Measurements from ENCODE around the gene SCARB1.
A peak's percentile ranks its signal among the peaks of the same experiment; 100 is the strongest.
"Not testable (repeated sequence)": the region's sequence is repeated elsewhere in the genome, so short reads cannot be mapped to it uniquely, and the experiment has no call there.

SCARB1 gene

DNA sequence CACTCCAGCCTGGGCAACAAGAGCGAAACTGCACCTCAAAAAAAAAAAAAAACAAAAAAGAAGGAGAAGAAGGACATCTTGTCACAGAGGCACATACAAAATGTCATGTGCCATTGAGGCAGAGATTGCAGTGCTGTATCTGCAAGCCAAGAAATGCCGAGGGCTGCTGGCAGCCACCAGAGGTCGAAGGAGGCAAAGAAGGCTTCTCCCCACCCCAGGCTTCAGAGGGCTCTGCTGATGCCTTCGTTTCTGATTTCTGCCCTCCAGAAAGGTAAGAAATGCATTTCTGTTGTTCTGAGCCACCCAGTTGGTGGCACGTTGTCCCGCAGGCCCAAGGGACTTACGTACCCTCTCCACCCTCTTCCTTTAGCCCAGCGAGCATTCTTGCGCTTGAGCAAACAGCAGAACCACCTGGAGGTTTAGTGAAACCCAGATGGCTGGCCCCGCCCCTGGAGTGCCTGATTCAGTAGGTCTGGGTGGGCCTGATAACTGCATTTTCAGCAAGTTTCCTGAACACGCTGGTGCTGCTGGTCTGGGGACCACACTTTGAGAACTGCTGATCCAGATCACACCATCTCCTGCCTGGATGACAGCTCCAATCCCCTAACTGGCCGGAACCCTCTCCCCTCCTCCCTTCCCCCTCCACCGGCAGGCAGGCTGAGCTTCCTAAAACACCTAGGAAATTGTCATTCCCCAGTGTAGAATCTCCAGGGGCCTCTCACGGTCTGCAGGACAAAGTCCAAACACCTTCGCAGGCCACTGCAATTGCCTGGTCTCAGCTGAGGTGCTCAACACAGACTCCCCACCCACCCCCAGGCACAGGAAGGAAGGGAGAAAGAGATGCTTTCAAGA, 21.1 kb upstream of the SCARB1 start:
- no peak overlapping the region for H3K27ac ChIP-seq
- no peak for TF ChIP-seq ZFX (IDR thresholded peaks at IDR 0.05; ENCODE audit: borderline replicate concordance)
- TF ChIP-seq, protein P1, sequence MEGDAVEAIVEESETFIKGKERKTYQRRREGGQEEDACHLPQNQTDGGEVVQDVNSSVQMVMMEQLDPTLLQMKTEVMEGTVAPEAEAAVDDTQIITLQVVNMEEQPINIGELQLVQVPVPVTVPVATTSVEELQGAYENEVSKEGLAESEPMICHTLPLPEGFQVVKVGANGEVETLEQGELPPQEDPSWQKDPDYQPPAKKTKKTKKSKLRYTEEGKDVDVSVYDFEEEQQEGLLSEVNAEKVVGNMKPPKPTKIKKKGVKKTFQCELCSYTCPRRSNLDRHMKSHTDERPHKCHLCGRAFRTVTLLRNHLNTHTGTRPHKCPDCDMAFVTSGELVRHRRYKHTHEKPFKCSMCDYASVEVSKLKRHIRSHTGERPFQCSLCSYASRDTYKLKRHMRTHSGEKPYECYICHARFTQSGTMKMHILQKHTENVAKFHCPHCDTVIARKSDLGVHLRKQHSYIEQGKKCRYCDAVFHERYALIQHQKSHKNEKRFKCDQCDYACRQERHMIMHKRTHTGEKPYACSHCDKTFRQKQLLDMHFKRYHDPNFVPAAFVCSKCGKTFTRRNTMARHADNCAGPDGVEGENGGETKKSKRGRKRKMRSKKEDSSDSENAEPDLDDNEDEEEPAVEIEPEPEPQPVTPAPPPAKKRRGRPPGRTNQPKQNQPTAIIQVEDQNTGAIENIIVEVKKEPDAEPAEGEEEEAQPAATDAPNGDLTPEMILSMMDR (IDR thresholded peaks at IDR 0.05): no peak

DNA sequence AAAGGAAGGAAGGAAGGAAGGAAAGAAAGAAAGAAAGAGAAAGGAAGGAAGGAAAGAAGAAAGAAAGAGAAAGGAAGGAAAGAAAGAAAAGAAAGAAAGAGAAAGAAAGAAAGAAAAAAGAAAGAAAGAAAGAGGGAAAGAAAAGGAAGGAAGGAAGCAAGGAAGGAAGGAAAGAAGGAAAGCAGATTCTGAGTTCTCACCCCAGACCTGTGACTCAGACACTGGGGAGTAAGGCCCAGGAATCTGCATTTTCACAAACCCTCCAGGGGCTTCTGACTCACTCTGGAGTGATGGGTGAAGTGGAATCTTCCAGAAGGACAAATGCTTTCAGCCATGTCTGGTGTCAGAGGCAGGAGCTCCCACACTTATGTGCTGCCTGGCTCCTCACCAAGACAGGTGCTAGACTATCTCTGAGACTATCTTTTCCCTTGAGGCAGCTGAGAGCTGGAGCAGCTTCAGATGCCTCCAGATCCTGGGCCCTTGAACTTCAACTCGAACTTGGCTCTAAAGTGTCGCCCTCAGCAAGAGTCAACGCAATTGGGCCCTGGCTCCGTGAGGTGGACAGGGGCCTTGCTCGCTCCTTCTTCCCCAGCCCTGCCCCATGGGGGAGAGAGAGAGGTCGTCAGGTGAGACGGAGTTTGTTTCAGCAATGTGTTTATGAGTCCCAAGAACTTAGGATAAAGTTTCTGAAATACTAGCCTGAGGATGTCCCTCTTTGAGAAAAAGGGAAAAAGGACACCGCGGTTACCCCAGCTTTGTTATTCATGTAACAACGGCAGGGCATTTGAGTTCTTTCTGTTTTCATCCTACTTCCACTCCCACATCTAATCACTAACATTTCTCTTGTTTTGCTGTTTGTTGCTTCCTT, 19.8 kb upstream of the SCARB1 start:
- no peak for TF ChIP-seq ZFX (IDR thresholded peaks at IDR 0.05; ENCODE audit: borderline replicate concordance)
- TF ChIP-seq, protein P1 (IDR thresholded peaks at IDR 0.05): no peak
- H3K27ac ChIP-seq: no peak overlapping the region

DNA sequence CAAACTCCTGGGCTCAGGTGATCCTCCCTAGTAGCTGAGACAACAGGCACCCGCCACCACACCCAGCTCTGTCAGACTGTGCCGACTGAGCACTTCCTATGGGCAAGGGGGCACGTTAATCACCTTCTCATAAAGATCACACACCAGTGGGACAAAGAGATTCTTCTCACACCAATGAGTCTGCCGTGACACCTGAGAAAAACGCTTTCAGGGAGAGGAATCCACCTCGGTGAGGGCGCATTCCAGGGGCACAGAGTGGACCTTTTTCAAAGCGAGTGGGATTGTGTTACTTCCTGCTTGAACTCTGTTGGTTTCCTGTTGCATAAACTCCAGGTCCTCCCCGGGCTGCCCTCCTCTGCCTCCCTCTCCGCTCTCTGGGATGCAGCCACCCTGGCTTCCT, 17.5 kb upstream of the SCARB1 start:
- no peak overlapping the region for H3K27ac ChIP-seq
- TF ChIP-seq ZFX (IDR thresholded peaks at IDR 0.05; ENCODE audit: borderline replicate concordance): no peak
- TF ChIP-seq, protein P1 (IDR thresholded peaks at IDR 0.05): no peak

DNA sequence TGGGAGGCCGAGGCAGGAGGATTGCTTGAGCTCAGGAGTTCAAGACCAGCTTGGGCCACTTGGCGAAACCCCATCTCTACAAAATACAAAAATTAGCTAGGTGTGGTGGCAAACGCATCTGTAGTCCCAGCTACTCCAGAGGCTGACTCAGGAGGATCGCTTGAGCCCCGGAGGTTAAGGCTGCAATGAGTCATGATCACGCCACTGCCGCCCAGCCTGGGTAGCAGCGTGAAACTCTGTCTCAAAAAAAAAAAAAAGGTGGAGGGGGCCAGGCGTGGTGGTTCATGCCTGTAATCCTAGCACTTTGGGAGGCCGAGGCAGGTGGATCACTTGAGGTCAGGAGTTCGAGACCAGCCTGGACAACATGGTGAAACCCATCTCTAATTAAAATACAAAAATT, 16.7 kb upstream of the SCARB1 start:
- H3K27ac ChIP-seq: not testable (repeated sequence)

DNA sequence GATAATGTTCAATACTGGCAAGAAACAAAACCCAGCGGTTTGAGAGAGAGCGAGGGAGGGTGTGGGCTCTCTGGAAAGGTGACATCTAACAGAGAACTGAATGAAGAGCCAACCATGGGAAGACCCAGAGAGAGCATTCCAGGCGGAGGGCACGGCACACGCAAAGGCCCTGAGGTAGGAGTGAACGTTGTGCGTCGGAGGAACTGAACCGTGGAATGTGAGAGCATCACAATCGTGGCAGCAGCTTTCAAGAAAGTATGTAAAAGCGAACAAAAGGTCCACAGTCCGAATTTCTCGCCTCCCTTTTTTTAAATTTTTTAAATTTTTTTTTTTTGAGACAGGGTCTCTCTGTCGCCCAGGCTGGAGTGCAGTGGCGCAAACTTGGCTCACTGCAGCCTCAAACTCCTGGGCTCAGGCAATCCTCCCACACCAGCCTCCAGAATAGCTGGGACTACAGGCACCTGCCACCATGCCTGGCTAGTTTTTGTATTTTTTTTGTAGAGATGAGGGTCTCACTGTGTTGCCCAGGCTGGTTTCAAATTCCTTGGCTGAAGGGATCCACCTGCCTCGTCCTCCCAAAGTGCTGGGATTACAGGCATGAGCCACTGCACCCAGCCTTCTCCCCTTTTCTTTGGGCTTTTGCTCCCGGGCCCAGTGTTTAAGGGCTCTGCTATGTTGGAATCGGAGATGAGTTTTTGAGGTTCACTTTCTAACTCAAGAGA, 15.3 kb upstream of the SCARB1 start:
- TF ChIP-seq ZFX (IDR thresholded peaks at IDR 0.05; ENCODE audit: borderline replicate concordance): no peak
- TF ChIP-seq, protein P1 (IDR thresholded peaks at IDR 0.05): no peak
- H3K27ac ChIP-seq: no peak overlapping the region

DNA sequence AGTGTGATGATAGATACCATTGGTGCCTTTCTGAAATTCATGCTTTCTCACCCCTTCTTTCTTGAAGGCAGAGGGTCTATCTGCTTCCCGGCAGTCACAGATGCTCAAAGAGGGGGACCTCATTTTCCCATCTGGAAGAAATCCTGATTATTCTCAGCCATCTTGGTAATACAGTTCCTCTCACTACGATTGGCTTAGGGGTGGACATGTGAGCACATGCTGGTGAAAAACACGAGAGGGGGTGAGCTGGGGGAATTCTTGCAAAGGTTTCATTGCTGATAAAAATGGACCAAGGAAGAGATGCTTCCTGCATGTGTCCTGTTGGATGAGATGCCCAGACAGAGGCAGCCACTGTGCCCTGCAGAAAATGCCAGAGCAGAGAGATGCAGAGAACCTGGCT, 13.8 kb upstream of the SCARB1 start:
- TF ChIP-seq ZFX (IDR thresholded peaks at IDR 0.05; ENCODE audit: borderline replicate concordance): no peak
- TF ChIP-seq, protein P1 (IDR thresholded peaks at IDR 0.05): no peak
- no peak overlapping the region for H3K27ac ChIP-seq

DNA sequence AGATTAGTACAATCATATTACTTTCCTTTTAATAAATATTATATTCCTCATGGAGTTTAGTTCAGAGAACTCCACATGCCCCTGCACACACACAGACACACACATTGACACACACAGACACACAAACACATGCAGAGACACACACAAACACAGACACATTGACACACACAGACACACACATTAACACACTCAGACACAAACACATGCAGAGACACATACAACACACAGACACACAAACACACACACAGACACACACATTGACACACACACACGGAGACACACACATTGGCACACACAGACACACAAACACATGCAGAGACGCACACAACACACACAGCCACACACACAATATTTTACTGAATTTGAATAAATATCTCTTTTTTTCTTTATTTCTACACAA, 12.5 kb upstream of the SCARB1 start:
- peak overlapping the region; percentile 5; the same call in 1 of the 2 replicates for H3K27ac ChIP-seq
- TF ChIP-seq, protein P1 (IDR thresholded peaks at IDR 0.05): no peak
- TF ChIP-seq ZFX (IDR thresholded peaks at IDR 0.05; ENCODE audit: borderline replicate concordance): no peak

All from 22Rv1 (cell line).